SK-N-SH treated with all-trans-retinoic acid at 6 μM for 48 hours (cell line): ENCODE measurements around the gene TMED7.

Experiments
- ARNTL ChIP-seq: fragments of 450-650 bp; formaldehyde crosslinking; IDR thresholded peaks from 2 replicates; pipeline ENCODE4 v1.5.0; 2020; ENCODE audit warnings: low read depth, mild to moderate bottlenecking, moderate library complexity, borderline replicate concordance
- BACH2 ChIP-seq: fragments of 250-450 bp; sonication (Bioruptor Pico); IDR thresholded peaks from 2 replicates; pipeline ENCODE4 v1.9.0; 2021; ENCODE audit warnings: mild to moderate bottlenecking, borderline replicate concordance
- CSDC2 ChIP-seq: fragments of 250-450 bp; sonication (Bioruptor Pico); IDR thresholded peaks from 2 replicates; pipeline ENCODE4 v1.5.0; 2020; ENCODE audit warnings: mild to moderate bottlenecking, moderate library complexity
- ISL1 ChIP-seq: fragments of 250-450 bp; sonication (Bioruptor Pico); IDR thresholded peaks from 2 replicates; pipeline ENCODE4 v2.1.2; 2022; ENCODE audit warnings: mild to moderate bottlenecking, moderate library complexity
- OSR1 ChIP-seq: fragments of 250-450 bp; sonication (Bioruptor Pico); IDR thresholded peaks from 2 replicates; pipeline ENCODE4 v1.8.0; 2022; ENCODE audit warnings: moderate library complexity, mild to moderate bottlenecking, inconsistent platforms
- PATZ1 ChIP-seq: fragments of 250-450 bp; sonication (Bioruptor Pico); IDR thresholded peaks from 2 replicates; pipeline ENCODE4 v1.8.0; 2020; ENCODE audit warnings: mild to moderate bottlenecking, moderate library complexity, borderline replicate concordance
- PPARA ChIP-seq: fragments of 250-450 bp; sonication (Bioruptor Pico); IDR thresholded peaks from 2 replicates; pipeline ENCODE4 v1.5.0; 2020; ENCODE audit warnings: mild to moderate bottlenecking, borderline replicate concordance
- RARB ChIP-seq: fragments of 250-450 bp; sonication (Bioruptor Pico); IDR thresholded peaks from 2 replicates; pipeline ENCODE4 v1.8.0; 2021; ENCODE audit warnings: mild to moderate bottlenecking, moderate library complexity
- TCF4 ChIP-seq: fragments of 250-450 bp; sonication (Bioruptor Pico); IDR thresholded peaks from 2 replicates; pipeline ENCODE4 v1.8.0; 2021; ENCODE audit warnings: mild to moderate bottlenecking, moderate library complexity, borderline replicate concordance
- ZFP30 ChIP-seq: fragments of 450-650 bp; formaldehyde crosslinking; IDR thresholded peaks from 2 replicates; pipeline ENCODE4 v1.5.0; 2022; ENCODE audit warnings: mild to moderate bottlenecking, moderate library complexity
- ZNF565 ChIP-seq: fragments of 450-650 bp; formaldehyde crosslinking; conservative IDR thresholded peaks from 2 replicates; pipeline ENCODE4 v1.5.0; 2020; ENCODE audit warnings: low read depth, mild to moderate bottlenecking, moderate library complexity
- ZNF70 ChIP-seq: fragments of 450-650 bp; formaldehyde crosslinking; IDR thresholded peaks from 2 replicates; pipeline ENCODE4 v1.5.0; 2020; ENCODE audit warnings: mild to moderate bottlenecking, moderate library complexity
- ZNF8 ChIP-seq: fragments of 450-650 bp; formaldehyde crosslinking; IDR thresholded peaks from 2 replicates; pipeline ENCODE4 v1.5.0; 2020; ENCODE audit warnings: mild to moderate bottlenecking, moderate library complexity

GRCh38 chr5:115621365-115621900 lies 4.4 kb downstream of the TMED7 start:
- TF ChIP-seq OSR1 (no peak), RARB (CRISPR knock-in tag) (no peak), TCF4 (no peak), ZNF70 (CRISPR knock-in tag) (no peak), ZNF565 (CRISPR knock-in tag) (no peak), ZNF8 (CRISPR knock-in tag) (no peak), ISL1 (CRISPR knock-in tag) (no peak), PPARA (CRISPR knock-in tag) (no peak), ARNTL (CRISPR knock-in tag) (no peak), PATZ1 (no peak), BACH2 (no peak), ZFP30 (CRISPR knock-in tag) (no peak), CSDC2 (no peak)
